Loucy (cell line): Measurements from ENCODE around the gene TNRC6C.

ENCODE experiments used
- EZH2phosphoT487 ChIP-seq: fragments of 200-600 bp; IDR thresholded peaks from 2 replicates; pipeline ENCODE4 v1.6.1; 2018; ENCODE audit warnings: antibody characterized with exemption, mild to moderate bottlenecking, moderate library complexity, borderline replicate concordance
- TF ChIP-seq, protein P1 (sequence below): fragments of 200-600 bp; sonication (generic); conservative IDR thresholded peaks from 2 replicates; pipeline ENCODE4 v1.5.1; 2014; ENCODE audit warnings: mild to moderate bottlenecking, antibody characterized with exemption, low read length

DNA sequence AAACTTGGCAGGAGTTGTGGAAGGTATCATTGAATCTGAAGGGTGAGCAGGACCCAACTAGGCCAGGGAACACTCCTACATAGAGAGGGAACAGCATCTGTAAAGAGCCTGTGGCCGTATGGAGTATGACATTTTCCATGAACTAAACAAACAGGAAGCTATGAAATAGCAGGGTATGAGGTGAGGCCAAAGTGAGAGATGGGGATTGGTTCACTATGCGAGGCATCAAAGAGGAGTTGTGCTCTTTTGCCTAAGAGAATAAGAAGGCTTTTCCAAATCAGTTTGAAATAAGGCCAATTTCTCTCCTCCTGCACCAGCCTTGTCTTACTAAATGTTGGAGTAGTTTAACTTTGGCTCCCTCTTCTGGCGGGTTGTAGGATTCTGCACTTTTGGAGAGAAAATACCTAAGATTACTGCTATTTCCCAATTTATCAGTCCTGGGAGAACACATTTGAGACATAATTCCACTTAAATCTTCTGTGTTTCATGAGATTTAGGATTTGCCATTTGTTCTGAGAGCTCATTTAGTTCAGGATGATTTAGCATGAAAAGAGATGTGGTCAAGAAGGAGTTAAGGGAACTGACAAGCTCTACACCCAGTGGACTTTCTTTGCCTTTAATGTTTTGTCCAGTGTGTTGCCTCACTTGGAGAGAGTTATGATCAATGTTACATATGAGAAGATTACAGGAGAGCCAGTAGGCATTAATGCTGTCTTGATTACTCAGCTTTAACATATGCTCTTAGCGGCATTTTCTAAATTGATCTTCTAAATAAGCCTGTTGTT lies 55.4 kb downstream of the TNRC6C start:
- TF ChIP-seq, protein P1, sequence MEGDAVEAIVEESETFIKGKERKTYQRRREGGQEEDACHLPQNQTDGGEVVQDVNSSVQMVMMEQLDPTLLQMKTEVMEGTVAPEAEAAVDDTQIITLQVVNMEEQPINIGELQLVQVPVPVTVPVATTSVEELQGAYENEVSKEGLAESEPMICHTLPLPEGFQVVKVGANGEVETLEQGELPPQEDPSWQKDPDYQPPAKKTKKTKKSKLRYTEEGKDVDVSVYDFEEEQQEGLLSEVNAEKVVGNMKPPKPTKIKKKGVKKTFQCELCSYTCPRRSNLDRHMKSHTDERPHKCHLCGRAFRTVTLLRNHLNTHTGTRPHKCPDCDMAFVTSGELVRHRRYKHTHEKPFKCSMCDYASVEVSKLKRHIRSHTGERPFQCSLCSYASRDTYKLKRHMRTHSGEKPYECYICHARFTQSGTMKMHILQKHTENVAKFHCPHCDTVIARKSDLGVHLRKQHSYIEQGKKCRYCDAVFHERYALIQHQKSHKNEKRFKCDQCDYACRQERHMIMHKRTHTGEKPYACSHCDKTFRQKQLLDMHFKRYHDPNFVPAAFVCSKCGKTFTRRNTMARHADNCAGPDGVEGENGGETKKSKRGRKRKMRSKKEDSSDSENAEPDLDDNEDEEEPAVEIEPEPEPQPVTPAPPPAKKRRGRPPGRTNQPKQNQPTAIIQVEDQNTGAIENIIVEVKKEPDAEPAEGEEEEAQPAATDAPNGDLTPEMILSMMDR = peak; percentile 97
- no peak for TF ChIP-seq EZH2phosphoT487
